Sciatic nerve (tissue), 2 donors: ENCODE data around the gene TOP3A. TPM values are rescaled to one million over a fixed set of nuclear protein-coding genes. Genes with fewer than 3 reads are reported as not detected.
"Not testable (repeated sequence)": the region's sequence is repeated elsewhere in the genome, so short reads cannot be mapped to it uniquely, and the experiment has no call there.

Experiments
- ATAC-seq: fragments of 200-7000 bp; cut with Tn5 transposase; one replicate; pipeline ENCODE4 v1.9.1; 2020; ENCODE audit warnings: mild to moderate bottlenecking, moderate library complexity
- DNase-seq: peaks from one replicate; pipeline ENCODE4 v3.0.0-alpha.2; 2020; ENCODE audit warnings: low spot score
- intact Hi-C: fragments of 100-400 bp; cut with DNase I; formaldehyde crosslinking; loops from one replicate; pipeline ENCODE4 v1.14.2; 2022
- total RNA-seq: library from RNA; stranded (reverse); fragmentation: NEBNext Ultra II Directional; extraction: Animal tissue kit (Norgen Biotek cat#: 25700); gene quantifications from one replicate; pipeline ENCODE4 v1.2.1, GENCODE V29; 2021
- donor health status: DM: no; HTN: no; CAD: no.
- donor health status: DM: no; HTN: no; CAD: no.

The TOP3A gene, protein sequence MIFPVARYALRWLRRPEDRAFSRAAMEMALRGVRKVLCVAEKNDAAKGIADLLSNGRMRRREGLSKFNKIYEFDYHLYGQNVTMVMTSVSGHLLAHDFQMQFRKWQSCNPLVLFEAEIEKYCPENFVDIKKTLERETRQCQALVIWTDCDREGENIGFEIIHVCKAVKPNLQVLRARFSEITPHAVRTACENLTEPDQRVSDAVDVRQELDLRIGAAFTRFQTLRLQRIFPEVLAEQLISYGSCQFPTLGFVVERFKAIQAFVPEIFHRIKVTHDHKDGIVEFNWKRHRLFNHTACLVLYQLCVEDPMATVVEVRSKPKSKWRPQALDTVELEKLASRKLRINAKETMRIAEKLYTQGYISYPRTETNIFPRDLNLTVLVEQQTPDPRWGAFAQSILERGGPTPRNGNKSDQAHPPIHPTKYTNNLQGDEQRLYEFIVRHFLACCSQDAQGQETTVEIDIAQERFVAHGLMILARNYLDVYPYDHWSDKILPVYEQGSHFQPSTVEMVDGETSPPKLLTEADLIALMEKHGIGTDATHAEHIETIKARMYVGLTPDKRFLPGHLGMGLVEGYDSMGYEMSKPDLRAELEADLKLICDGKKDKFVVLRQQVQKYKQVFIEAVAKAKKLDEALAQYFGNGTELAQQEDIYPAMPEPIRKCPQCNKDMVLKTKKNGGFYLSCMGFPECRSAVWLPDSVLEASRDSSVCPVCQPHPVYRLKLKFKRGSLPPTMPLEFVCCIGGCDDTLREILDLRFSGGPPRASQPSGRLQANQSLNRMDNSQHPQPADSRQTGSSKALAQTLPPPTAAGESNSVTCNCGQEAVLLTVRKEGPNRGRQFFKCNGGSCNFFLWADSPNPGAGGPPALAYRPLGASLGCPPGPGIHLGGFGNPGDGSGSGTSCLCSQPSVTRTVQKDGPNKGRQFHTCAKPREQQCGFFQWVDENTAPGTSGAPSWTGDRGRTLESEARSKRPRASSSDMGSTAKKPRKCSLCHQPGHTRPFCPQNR
- total RNA-seq = 37.0 TPM

- DNase-seq (peak; percentile 98), ATAC-seq (peak; percentile 99)
- intact Hi-C loops = loop anchor here (10.0 kb wide), 1 partner anchor 50 kb away; the partner anchor contains the start of gene MIEF2
Measured at GRCh38 chr17:18314731-18315561, at the start of gene TOP3A, which contains the start of gene SMCR8. Gene TOP3A (minus strand): TSS chr17:18314994. CDS start chr17:18314778, 216 bp downstream. Gene SMCR8 (plus strand): TSS chr17:18315293. CDS start chr17:18315790, 497 bp downstream.

DNA sequence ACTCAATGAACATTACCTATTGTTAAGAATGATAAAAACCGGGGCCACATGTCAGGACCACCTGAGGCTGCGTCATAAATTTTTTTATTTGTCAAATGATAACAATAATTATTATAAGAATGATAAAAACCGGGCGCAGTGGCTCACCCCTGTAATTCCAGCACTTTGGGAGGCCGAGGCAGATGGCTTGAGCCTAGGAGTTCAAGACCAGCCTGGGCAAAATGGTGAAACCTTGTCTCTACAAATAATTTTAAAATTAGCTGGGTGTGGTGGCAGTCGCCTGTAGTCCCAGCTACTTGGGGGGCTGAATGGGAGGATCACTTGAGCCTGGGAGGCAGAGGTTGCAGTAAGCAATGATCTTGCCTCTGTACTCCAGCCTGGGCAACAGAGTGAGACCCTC lies 49.4 kb upstream of the TOP3A start:
- DNase-seq (no peak), ATAC-seq (no peak)
- intact Hi-C loops = no loop called here

DNA sequence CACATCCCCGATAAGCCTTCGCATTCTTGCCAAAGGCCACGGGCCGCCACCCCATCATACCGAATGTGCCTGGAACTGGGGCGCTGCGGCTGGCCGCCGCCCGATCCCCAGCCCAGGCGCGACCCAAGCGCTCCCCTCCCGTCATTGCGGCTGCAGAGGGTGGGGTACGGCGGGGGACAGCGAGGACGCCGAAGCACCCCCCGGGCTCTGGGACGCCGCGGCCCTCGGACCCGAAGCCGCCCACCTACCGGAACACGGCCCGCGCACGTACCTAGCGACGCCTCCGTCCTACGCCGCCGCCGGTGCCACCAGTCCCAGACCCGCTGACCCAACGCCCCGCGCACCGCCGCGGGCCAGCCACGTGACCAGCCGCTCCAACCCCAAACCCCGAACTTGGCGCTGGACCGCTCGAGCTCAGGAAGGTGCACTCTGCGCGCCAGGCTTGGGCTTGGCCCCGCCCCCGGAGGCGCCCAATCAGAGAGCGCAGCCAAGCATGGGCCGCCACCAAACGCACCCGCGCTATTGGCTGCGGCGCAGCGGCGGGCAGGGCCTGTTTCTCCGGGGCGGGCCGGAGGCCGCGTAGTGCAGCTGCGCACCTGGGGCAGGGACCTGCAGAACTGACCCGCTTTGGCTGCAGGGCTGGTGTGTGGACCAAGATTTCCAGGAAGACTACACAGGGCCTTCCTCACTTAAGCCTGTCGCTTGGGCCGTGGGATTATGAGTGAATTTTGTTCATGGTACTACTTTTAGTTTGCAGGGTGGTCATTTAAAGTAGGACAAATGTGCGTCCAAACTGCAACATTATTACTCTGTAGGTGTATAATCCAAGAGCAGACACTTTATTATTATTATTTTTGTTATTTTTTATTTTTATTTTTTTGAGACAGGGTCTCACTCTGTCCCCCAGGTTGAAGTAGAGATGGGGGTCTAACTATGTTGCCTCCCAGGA lies 48.6 kb upstream of the TOP3A start, which contains the start of gene SHMT1:
Gene SHMT1, minus strand, starts transcription at position 450 of the 949 bp plus-strand sequence. CDS start 7,569 bp downstream, outside the sequence.
- intact Hi-C loops = no loop called here
- ATAC-seq (peak; percentile 100), DNase-seq (peak; percentile 95)

GRCh38 chr17:18362698-18363100 lies 47.9 kb upstream of the TOP3A start:
- ATAC-seq (peak; percentile 63), DNase-seq (peak; percentile 88)
- intact Hi-C loops = no loop called here

GRCh38 chr17:18361837-18362697 lies 47.3 kb upstream of the TOP3A start:
- ATAC-seq (no peak), DNase-seq (no peak)
- intact Hi-C loops = no loop called here

GRCh38 chr17:18360518-18360917 lies 45.7 kb upstream of the TOP3A start:
- intact Hi-C loops = no loop called here
- no peak for ATAC-seq
- no peak for DNase-seq

DNA sequence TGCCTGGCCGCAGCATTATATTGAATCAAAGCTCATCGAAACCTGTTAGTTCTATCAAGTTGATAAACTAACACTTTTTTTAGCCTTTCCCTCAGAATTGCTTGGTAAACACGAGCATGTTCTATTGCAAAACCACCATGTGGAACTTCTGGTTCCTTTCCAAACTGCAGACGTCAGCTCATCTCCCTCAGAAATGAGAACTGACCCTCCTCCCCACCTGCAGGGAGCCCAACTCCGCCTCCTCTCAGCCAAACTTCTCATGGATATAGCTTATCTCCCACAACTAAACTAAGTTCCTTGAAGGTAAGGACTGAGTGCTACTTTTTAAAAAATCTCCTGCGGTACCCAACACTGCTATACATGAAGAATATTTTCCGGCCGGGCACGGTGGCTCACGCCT lies 41.8 kb upstream of the TOP3A start:
- intact Hi-C loops = no loop called here
- no peak for DNase-seq
- ATAC-seq = peak; percentile 90

GRCh38 chr17:18353541-18353940 lies 38.7 kb upstream of the TOP3A start:
- DNase-seq = no peak
- intact Hi-C loops = no loop called here
- no peak for ATAC-seq

DNA sequence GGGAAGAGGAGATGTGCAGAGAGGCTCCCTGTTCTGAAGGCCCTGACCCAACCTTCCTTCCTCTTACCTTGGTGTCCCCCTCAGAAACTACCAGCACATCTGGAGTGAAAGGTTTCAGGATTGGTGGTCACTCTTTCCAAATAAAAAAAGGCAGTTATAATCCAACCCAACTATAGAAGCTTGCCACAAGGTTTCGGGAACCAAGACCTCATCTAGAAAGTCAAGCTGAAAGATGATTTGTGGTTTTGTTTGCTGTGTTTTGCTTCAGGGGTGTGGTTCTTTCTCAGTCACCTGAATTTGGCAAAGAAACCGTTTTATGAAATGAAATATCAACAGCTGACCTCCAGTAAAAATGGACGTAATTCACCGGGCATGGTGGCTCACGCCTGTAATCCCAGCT lies 29.2 kb upstream of the TOP3A start:
- no peak for ATAC-seq
- DNase-seq = no peak
- intact Hi-C loops = no loop called here

DNA sequence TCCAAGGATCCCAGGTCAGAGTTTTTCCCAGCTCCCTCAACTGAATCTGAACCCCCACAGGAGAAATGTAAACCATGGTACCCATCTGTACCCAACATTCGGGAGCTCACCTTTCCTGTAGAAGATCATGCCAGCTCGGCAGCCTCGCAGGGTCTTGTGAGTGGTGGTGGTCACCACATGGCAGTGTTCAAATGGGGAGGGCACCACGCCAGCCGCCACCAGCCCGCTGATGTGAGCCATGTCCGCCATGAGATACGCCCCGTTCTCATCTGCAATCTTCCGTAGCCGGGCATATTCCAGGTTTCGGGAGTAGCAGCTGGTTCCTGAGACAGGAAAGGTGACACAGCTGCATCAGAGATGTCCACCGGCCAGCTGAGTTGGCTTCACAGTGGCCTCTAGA lies 25.1 kb upstream of the TOP3A start:
- ATAC-seq (no peak), DNase-seq (no peak)
- intact Hi-C loops = no loop called here

DNA sequence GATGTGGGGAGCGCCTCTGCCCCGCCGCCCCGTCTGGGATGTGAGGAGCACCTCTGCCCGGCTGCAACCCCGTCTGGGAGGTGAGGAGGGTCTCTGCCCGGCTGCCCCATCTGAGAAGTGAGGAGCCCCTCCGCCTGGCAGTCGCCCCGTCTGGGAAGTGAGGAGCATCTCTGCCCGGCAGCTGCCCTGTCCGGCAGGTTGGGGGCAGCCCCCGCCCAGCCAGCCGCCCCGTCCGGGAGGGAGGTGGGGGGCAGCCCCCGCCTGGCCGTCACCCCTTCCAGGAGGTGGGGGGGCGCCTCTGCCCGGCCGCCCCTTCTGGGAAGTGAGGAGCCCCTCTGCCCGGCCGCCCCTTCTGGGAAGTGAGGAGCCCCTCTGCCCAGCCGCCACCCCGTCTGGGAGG lies 23.4 kb upstream of the TOP3A start:
- DNase-seq, ATAC-seq, intact Hi-C loops: not testable (repeated sequence)

GRCh38 chr17:18332909-18333489 lies 18.2 kb upstream of the TOP3A start:
- ATAC-seq = no peak
- DNase-seq = no peak
- intact Hi-C loops = no loop called here

- intact Hi-C loops = no loop called here
- DNase-seq = no peak
- ATAC-seq = no peak
Measured at GRCh38 chr17:18331879-18332278, 17.1 kb upstream of the TOP3A start.

DNA sequence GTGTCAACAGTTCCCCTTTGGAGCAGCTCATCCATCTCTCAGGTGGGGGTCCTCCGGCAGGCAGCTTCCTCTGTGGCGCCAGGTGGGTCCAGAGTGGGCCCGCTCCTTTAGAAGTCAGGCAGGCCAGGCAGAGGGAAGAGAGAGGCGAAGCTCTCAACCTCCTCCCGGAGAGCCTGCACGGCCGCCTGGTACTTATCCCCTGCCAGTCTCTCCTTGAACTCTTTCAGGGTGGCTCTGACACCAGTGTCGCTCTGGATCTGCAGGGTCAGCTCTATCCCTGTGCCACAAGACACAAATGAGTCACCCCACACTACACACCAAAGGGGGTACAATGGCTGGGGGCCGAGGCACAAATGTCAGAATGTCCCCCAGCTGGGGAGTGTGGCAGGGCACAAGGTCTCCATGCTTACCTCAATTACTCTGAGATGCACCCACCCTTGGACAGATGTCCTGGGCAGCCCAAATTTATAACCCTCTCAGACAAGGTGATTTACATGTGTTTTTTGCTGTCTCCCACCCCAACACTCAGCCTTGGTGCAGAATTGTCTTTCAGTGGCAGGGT lies 13.9 kb upstream of the TOP3A start:
- intact Hi-C loops = no loop called here

GRCh38 chr17:18327556-18327955 lies 12.8 kb upstream of the TOP3A start:
- no peak for DNase-seq
- ATAC-seq = no peak
- intact Hi-C loops = no loop called here

More for the DNA sequence above, 13.9 kb upstream of the TOP3A start:
- DNase-seq (no peak), ATAC-seq (no peak)

DNA sequence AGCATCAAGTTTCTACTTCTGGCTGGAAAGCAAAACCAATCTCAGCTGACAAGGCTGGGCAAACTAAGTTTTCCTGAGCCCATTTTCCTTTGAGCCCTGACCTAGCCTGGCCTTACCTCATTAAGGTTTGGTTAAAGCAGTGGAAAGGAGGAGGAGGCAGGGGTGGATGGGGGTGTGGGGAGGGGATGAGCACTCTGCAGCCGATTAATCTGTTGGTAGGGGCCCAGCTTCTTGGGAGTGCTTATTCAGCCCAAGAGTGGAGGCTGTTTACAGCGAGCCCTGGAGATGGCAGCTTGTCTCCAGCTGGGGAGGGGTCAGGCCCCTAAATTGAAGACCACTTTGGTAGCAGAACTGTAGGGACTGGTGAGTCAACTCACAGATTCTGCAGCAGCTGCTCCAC lies 12.3 kb upstream of the TOP3A start:
- no peak for DNase-seq
- intact Hi-C loops = no loop called here
- ATAC-seq = peak; percentile 10
